CD14-positive monocyte (primary cell): ENCODE results near the gene IYD. TPM values are rescaled to one million over a fixed set of nuclear protein-coding genes. Genes with fewer than 3 reads are reported as not detected.

ENCODE experiments used
- DNase-seq, 3 donors: peaks; one replicate each; pipeline ENCODE4 v3.0.0-alpha.2; 2011 to 2022
- H2AFZ ChIP-seq: 2 replicates; pipeline ENCODE4 v1.6.0; 2012; ENCODE audit warnings: mild to moderate bottlenecking, low read depth, low read length, inconsistent platforms; ENCODE audit not compliant: insufficient read depth, poor library complexity, severe bottlenecking
- H3K27ac ChIP-seq, 2 donors: 1 replicate in 1 of 2; 2 replicates in 1 of 2; pipeline ENCODE4 v1.5.1; 2012 to 2013; ENCODE audit warnings: low read length in 2 of 2, control low read depth in 1 of 2, inconsistent platforms in 1 of 2, low read depth in 1 of 2, mild to moderate bottlenecking in 1 of 2
- H3K27me3 ChIP-seq, 2 donors: one replicate each; pipeline versions ENCODE4 v1.6.0 to v1.6.1; 2011 to 2013; ENCODE audit warnings: low read length in 2 of 2; ENCODE audit not compliant: control insufficient read depth in 2 of 2, insufficient read depth in 2 of 2
- H3K36me3 ChIP-seq, 2 donors: replicated peaks in 1 of 2; 1 replicate in 1 of 2; 2 replicates in 1 of 2; pipeline versions ENCODE4 v1.5.1 to v1.6.1; 2012 to 2013; ENCODE audit warnings: low read length in 2 of 2, control low read depth in 1 of 2, inconsistent platforms in 1 of 2, mild to moderate bottlenecking in 1 of 2; ENCODE audit not compliant: insufficient read depth in 2 of 2, control insufficient read depth in 1 of 2
- H3K4me1 ChIP-seq, 2 donors: 1 replicate in 1 of 2; 2 replicates in 1 of 2; pipeline versions ENCODE4 v1.5.1 to v1.6.1; 2012 to 2013; ENCODE audit warnings: low read length in 2 of 2, control low read depth in 1 of 2, inconsistent platforms in 1 of 2, mild to moderate bottlenecking in 1 of 2, moderate library complexity in 1 of 2; ENCODE audit not compliant: insufficient read depth in 2 of 2, control insufficient read depth in 1 of 2
- H3K4me2 ChIP-seq: replicated peaks from 2 replicates; pipeline ENCODE3; 2012; ENCODE audit warnings: low read length, moderate library complexity, mild to moderate bottlenecking; ENCODE audit not compliant: poor library complexity, severe bottlenecking; ENCODE audit errors: extremely low read depth
- H3K4me3 ChIP-seq, 3 experiments: fragments of 200-600 bp in 1 of 3; sonication (generic) in 1 of 3; replicated peaks in 1 of 3; 1 replicate in 2 of 3; 2 replicates in 1 of 3; pipeline ENCODE4 v1.5.1; 2011 to 2013; ENCODE audit warnings: low read length in 3 of 3, mild to moderate bottlenecking in 3 of 3, control low read depth in 2 of 3, low read depth in 2 of 3, inconsistent platforms in 1 of 3, moderate library complexity in 1 of 3
- H3K79me2 ChIP-seq: 2 replicates; pipeline ENCODE4 v1.6.0; 2012; ENCODE audit warnings: mild to moderate bottlenecking, control low read depth, inconsistent platforms, low read length, moderate library complexity; ENCODE audit not compliant: insufficient read depth
- H3K9ac ChIP-seq: 2 replicates; pipeline ENCODE4 v1.6.0; 2017; ENCODE audit warnings: low read length, mild to moderate bottlenecking; ENCODE audit not compliant: insufficient read depth, poor library complexity, severe bottlenecking
- H3K9me3 ChIP-seq, 2 donors: replicated peaks in 1 of 2; 1 replicate in 1 of 2; 2 replicates in 1 of 2; pipeline versions ENCODE4 v1.5.1 to v1.6.1; 2012 to 2013; ENCODE audit warnings: low read length in 2 of 2, control low read depth in 1 of 2; ENCODE audit not compliant: control insufficient read depth in 1 of 2, insufficient read depth in 1 of 2
- H4K20me1 ChIP-seq: 2 replicates; pipeline ENCODE4 v1.6.0; 2012; ENCODE audit warnings: mild to moderate bottlenecking, low read length, control low read depth, moderate library complexity; ENCODE audit not compliant: insufficient read depth
- H3K27ac Mint-ChIP-seq, 7 donors: one replicate each; pipeline ENCODE4 v1.8.0; 2020; ENCODE audit warnings: mild to moderate bottlenecking in 7 of 7, mixed read lengths in 7 of 7, moderate library complexity in 6 of 7, inconsistent platforms in 2 of 7
- H3K27me3 Mint-ChIP-seq, 3 donors: one replicate each; pipeline ENCODE4 v1.8.0; 2021 to 2022; ENCODE audit warnings: low read depth in 3 of 3, mild to moderate bottlenecking in 3 of 3, mixed read lengths in 3 of 3, moderate library complexity in 3 of 3, inconsistent platforms in 1 of 3
- H3K36me3 Mint-ChIP-seq, 2 donors: one replicate each; pipeline ENCODE4 v1.8.0; 2020; ENCODE audit warnings: mixed read lengths in 2 of 2, inconsistent platforms in 1 of 2, mild to moderate bottlenecking in 1 of 2
- H3K4me1 Mint-ChIP-seq: one replicate; pipeline ENCODE4 v1.8.0; 2020; ENCODE audit warnings: mild to moderate bottlenecking, mixed read lengths
- H3K4me3 Mint-ChIP-seq, 2 donors: one replicate each; pipeline ENCODE4 v1.8.0; 2020; ENCODE audit warnings: mild to moderate bottlenecking in 2 of 2, mixed read lengths in 2 of 2, moderate library complexity in 1 of 2
- H3K9me3 Mint-ChIP-seq, 7 donors: one replicate each; pipeline ENCODE4 v1.8.0; 2020 to 2022; ENCODE audit warnings: mixed read lengths in 7 of 7, mild to moderate bottlenecking in 6 of 7, moderate library complexity in 6 of 7, inconsistent platforms in 2 of 7
- CTCF ChIP-seq: fragments of 200-600 bp; IDR thresholded peaks from one replicate; pipeline ENCODE4 v1.8.0; 2022; ENCODE audit warnings: antibody characterized with exemption, mild to moderate bottlenecking
- WGBS: methylation state at CpG from one replicate; pipeline ENCODE4 v1.1.5; 2013; ENCODE audit warnings: missing lambda C conversion rate; ENCODE audit not compliant: insufficient coverage; 5-methylcytosine and 5-hydroxymethylcytosine counted together
- intact Hi-C, 2 donors: fragments of 100-400 bp; cut with micrococcal nuclease; formaldehyde crosslinking; loops; one replicate each; pipeline versions ENCODE4 v1.15.0 to v1.15.1; 2023
- polyA plus RNA-seq, 3 donors: library from polyadenylated mRNA; depleted of rRNA in 1 of 3; unstranded in 2 of 3; stranded (reverse) in 1 of 3; fragments of 300-500 nt in 2 of 3; fragments of >200 nt in 1 of 3; fragmentation: Illumina TruSeq in 2 of 3; gene quantifications; 1 replicate in 2 of 3; 2 replicates in 1 of 3; pipeline ENCODE4 v1.2.3, GENCODE V29; 2012 to 2021
- small RNA-seq: library from RNA; depleted of rRNA; stranded (forward); fragments of <200 nt; gene quantifications from one replicate; pipeline ENCODE3, GENCODE V24; 2012; ENCODE audit warnings: low read depth; ENCODE audit not compliant: insufficient read length

Gene IYD
- polyA plus RNA-seq, 3 donors = not detected

GRCh38 chr6:150452428-150453243, 83.8 kb downstream of the IYD start:
- Mint-ChIP-seq H3K9me3 (no peaks in the 10 kb centered on the region), H3K4me1 (no peaks in the 10 kb centered on the region), H3K27ac (no peak overlapping the region), H3K36me3 (no peaks in the 10 kb centered on the region), H3K4me3 (no peak overlapping the region), H3K27me3 (peaks cover 3 to 6% (median 3%) of the 10 kb centered on the region in 3 donors)
- Histone ChIP-seq H4K20me1 (no peaks in the 10 kb centered on the region), H3K36me3 (no peaks in the 10 kb centered on the region), H3K27me3 (no peaks in the 10 kb centered on the region), H3K4me2 (no peak overlapping the region), H3K4me3 (no peak overlapping the region), H2AFZ (no peak overlapping the region), H3K9me3 (no peaks in the 10 kb centered on the region), H3K4me1 (no peaks in the 10 kb centered on the region), H3K79me2 (no peaks in the 10 kb centered on the region), H3K27ac (no peak overlapping the region), H3K9ac (no peak overlapping the region)
- 89% methylated on average over 11 of the region's 18 CpGs for WGBS
- DNase-seq = no peak
- intact Hi-C loops = no loop called here
- TF ChIP-seq CTCF = no peak

DNA sequence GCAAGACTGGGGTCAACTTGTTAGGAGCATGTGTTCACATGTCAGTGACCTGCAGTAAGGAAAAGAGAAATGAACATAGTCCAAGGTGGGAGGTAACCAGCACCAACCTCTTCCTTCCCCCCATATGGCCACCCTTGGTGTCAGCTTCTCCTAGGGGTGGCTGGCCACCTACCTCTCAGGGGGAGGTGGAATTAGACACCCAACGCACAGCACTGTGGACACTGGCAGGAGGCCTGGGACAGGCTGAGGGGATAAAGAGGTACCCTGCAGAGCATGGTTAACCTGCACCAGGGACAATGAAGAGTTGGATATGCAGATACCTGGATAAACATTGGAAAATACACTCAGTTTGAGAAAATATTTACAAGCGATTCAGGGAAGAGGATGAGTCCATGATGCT, 84.5 kb downstream of the IYD start:
- intact Hi-C loops = no loop called here
- H3K27ac Mint-ChIP-seq = no peak overlapping the region
- TF ChIP-seq CTCF = no peak

More for the DNA sequence above, 84.5 kb downstream of the IYD start:
- H3K36me3 ChIP-seq = no peaks in the 10 kb centered on the region
- no peaks in the 10 kb centered on the region for H3K4me1 ChIP-seq
- H3K4me3 ChIP-seq = no peak overlapping the region
- H3K79me2 ChIP-seq = no peaks in the 10 kb centered on the region
- Mint-ChIP-seq H3K36me3 (no peaks in the 10 kb centered on the region), H3K9me3 (no peaks in the 10 kb centered on the region), H3K4me3 (no peak overlapping the region), H3K4me1 (no peaks in the 10 kb centered on the region), H3K27me3 (peaks cover 3 to 6% (median 3%) of the 10 kb centered on the region in 3 donors)
- 100% methylated on average over 1 of the region's 2 CpGs for WGBS
- no peak overlapping the region for H2AFZ ChIP-seq
- no peak overlapping the region for H3K4me2 ChIP-seq
- no peak overlapping the region for H3K27ac ChIP-seq
- no peaks in the 10 kb centered on the region for H4K20me1 ChIP-seq
- no peak overlapping the region for H3K9ac ChIP-seq
- H3K27me3 ChIP-seq = no peaks in the 10 kb centered on the region
- no peak for DNase-seq
- no peaks in the 10 kb centered on the region for H3K9me3 ChIP-seq

Small RNA genes within 50 kb of the gene (small RNA-seq; reads per million reads assigned to genes)
- gene RNU4-7P = not detected

Other genes starting within 250 kb of the IYD start
- gene PPP1R14C, start 226.0 kb upstream of the IYD start, polyA plus RNA-seq = under 1 TPM in 1 of 3 donors, not detected in 2; 0.11 TPM
- under 1 TPM; 0.02 to 0.15 (median 0.08) TPM for gene PLEKHG1, start 230.9 kb downstream of the IYD start, polyA plus RNA-seq